GM18858 (cell line): ENCODE data around the gene DBP.
"Not testable (repeated sequence)": the region's sequence is repeated elsewhere in the genome, so short reads cannot be mapped to it uniquely, and the experiment has no call there.

Experiments
- ATAC-seq: cut with Tn5 transposase; IDR thresholded peaks from one replicate; pipeline ENCODE4 v1.9.1; 2021; ENCODE audit not compliant: unreplicated experiment

Gene DBP

GRCh38 chr19:48641850-48642249, 4.7 kb upstream of the DBP start:
- ATAC-seq: no peak

GRCh38 chr19:48639483-48640375, 2.5 kb upstream of the DBP start:
- no peak for ATAC-seq

GRCh38 chr19:48638831-48639381, 1.7 kb upstream of the DBP start:
- ATAC-seq: no peak

GRCh38 chr19:48637948-48638830, 1.0 kb upstream of the DBP start:
- ATAC-seq: peak; percentile 1

- peak; percentile 59 for ATAC-seq
Observed at GRCh38 chr19:48637449-48637947, 319 bp upstream of the DBP start.

GRCh38 chr19:48635966-48636858, 967 bp downstream of the DBP start:
- no peak for ATAC-seq

GRCh38 chr19:48635263-48635965, 1.8 kb downstream of the DBP start:
- no peak for ATAC-seq

GRCh38 chr19:48634424-48635262, 2.5 kb downstream of the DBP start:
- ATAC-seq: no peak

- no peak for ATAC-seq
Observed at GRCh38 chr19:48634036-48634342, 3.2 kb downstream of the DBP start.

- ATAC-seq: no peak
Observed at GRCh38 chr19:48633148-48634035, 3.8 kb downstream of the DBP start.

- no peak for ATAC-seq
Observed at GRCh38 chr19:48632692-48633147, 4.5 kb downstream of the DBP start.

GRCh38 chr19:48632286-48632685, 4.9 kb downstream of the DBP start:
- ATAC-seq: not testable (repeated sequence)

GRCh38 chr19:48631225-48631624, 6.0 kb downstream of the DBP start:
- no peak for ATAC-seq

GRCh38 chr19:48630296-48631063, 6.7 kb downstream of the DBP start:
- no peak for ATAC-seq

- ATAC-seq: no peak
Observed at GRCh38 chr19:48629599-48630295, 7.4 kb downstream of the DBP start.

- no peak for ATAC-seq
Observed at GRCh38 chr19:48629297-48629598, 7.9 kb downstream of the DBP start.
